Head of caudate nucleus (tissue), 42 donors: Measurements from ENCODE around the gene TDRD12.
"Not testable (repeated sequence)": the region's sequence is repeated elsewhere in the genome, so short reads cannot be mapped to it uniquely, and the experiment has no call there.

ENCODE experiments used
- DNase-seq, 42 donors: peaks; one replicate each; pipeline versions ENCODE4 v3.0.0 to v3.0.0-alpha.2; 2020 to 2021; ENCODE audit warnings: mixed read lengths in 7 of 42
- intact Hi-C: fragments of 100-400 bp; cut with DNase I; formaldehyde crosslinking; loops from one replicate; pipeline ENCODE4 v1.15.0; 2022

Gene TDRD12

GRCh38 chr19:32691291-32691951 lies 28.1 kb upstream of the TDRD12 start, which contains the start of gene NUDT19:
Gene NUDT19, plus strand, starts transcription at chr19:32691821. Its CDS starts 140 bp downstream, at chr19:32691961.
- intact Hi-C loops = no loop called here
- DNase-seq = peak; percentile 72 to 94 (median 86)

DNA sequence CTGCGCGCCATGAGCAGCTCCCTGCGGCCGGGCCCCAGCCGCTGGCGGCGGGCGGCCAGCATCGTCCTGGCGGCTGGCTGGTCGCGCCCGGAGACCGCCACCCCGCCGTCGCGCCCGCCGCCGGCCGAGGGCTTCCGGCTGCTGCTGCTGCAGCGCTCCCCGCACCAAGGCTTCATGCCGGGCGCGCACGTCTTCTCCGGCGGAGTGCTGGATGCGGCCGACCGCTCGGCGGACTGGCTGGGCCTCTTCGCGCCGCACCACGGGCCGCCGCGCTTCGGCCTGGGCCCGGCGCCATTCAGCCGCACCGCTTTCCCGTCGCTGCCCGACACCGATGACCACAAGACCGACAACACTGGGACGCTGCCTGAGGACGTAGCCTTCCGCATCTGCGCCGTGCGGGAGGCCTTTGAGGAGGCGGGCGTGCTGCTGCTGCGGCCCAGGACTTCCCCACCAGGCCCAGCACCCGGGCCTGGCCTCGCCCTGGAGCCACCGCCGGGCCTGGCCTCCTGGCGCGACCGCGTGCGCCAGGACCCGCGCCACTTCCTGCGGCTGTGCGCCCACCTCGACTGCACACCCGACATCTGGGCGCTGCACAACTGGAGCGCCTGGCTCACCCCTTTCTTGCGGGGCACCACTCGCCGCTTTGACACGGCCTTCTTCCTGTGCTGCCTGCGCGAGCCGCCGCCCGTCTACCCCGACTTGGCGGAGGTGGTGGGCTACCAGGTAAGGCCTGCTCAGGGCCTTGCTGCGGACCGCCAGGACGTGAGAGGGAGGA lies 27.4 kb upstream of the TDRD12 start:
- DNase-seq = peak in 41 of 42 donors; percentile 21 to 80 (median 65)
- intact Hi-C loops = no loop called here

- no peak for DNase-seq
- intact Hi-C loops = no loop called here
Observed at GRCh38 chr19:32692727-32693061, 26.9 kb upstream of the TDRD12 start.

GRCh38 chr19:32693151-32694108 lies 26.1 kb upstream of the TDRD12 start:
- intact Hi-C loops, DNase-seq: not testable (repeated sequence)

DNA sequence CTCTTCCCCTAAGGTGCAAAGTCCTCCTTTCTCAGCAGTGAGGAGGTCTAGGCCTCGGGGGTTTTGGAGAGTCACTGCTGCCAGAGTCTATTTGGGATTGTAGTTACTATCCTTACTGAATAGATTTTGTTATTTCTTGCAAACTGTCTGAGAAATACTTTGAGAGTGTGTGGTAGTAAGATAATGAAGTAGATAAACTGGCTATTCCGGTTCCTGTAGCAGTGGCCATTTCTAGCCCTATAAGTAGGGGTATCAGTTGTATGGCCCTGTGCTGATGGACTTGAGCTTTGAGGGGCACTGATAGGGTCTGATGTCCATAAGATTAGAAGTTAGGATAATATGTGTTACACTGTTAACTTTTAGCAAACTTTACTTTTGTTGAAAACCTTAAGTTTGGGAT lies 25.3 kb upstream of the TDRD12 start:
- intact Hi-C loops, DNase-seq: not testable (repeated sequence)

DNA sequence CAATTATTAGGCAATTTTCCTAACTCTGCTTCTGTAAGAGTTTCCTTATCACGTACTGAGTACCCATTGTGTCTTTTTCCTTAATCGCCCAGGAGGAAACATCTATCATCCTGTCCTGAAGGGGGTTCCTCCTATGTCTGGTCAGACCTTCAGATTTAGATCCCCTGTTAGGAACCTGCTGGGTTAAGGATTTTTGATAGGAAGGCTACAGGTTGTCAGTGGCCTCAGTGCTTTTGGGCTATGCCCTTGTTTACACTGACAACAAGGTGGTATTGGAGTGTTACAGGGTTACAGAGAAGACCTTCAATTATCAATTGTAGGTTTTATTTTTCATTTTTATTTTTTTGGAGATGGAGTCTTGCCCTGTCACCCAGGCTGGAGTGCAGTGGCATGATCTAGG lies 24.7 kb upstream of the TDRD12 start:
- intact Hi-C loops, DNase-seq: not testable (repeated sequence)

DNA sequence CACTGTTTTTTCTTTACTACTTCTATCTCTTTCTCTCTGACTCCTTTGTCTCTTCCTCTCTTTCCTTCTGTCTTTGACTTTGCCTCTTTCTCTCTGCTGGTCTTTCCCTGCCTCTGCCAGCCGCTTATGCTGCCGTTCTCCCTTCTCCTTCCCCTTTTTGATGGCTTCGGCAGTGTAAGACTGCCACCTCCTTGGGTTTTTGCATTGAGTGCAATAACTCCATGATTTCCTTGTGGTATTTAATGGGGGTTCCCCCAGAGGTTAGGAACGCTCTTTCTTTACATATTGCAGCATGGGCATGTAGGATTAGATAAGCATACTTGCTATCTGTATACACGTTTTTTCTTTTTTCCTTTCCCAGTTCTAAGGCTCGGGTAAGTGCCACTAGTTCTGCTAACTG lies 24.1 kb upstream of the TDRD12 start:
- intact Hi-C loops, DNase-seq: not testable (repeated sequence)

- intact Hi-C loops, DNase-seq: not testable (repeated sequence)
Observed at GRCh38 chr19:32696771-32697170, 22.8 kb upstream of the TDRD12 start.

- intact Hi-C loops, DNase-seq: not testable (repeated sequence)
Observed at GRCh38 chr19:32700129-32700528, 19.4 kb upstream of the TDRD12 start.

DNA sequence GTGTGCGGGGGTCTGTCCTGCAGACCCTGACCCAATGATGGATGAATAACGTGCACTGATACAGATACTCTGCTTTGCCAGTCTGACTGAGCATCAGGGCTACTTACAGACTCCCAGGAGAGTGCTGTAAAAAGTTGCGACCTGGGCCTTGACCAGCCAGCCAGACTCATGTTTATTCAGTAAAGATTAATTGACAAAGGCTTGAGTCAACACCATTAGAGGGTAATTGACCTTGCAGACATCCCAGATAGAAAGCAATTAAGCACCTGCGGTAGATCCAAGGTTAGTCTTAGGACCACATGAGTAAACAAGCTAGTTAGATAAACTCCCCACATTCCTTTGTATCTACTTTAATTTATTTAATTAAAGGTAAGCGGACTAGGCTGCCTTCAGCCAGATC lies 17.6 kb upstream of the TDRD12 start:
- DNase-seq = no peak
- intact Hi-C loops = no loop called here

- intact Hi-C loops, DNase-seq: not testable (repeated sequence)
Observed at GRCh38 chr19:32704006-32704405, 15.6 kb upstream of the TDRD12 start.

- DNase-seq = no peak
- intact Hi-C loops = no loop called here
Observed at GRCh38 chr19:32708457-32708856, 11.1 kb upstream of the TDRD12 start.

- no peak for DNase-seq
- intact Hi-C loops = no loop called here
Observed at GRCh38 chr19:32709032-32709431, 10.5 kb upstream of the TDRD12 start.

- DNase-seq = no peak
- intact Hi-C loops = no loop called here
Observed at GRCh38 chr19:32711747-32712146, 7.8 kb upstream of the TDRD12 start.

DNA sequence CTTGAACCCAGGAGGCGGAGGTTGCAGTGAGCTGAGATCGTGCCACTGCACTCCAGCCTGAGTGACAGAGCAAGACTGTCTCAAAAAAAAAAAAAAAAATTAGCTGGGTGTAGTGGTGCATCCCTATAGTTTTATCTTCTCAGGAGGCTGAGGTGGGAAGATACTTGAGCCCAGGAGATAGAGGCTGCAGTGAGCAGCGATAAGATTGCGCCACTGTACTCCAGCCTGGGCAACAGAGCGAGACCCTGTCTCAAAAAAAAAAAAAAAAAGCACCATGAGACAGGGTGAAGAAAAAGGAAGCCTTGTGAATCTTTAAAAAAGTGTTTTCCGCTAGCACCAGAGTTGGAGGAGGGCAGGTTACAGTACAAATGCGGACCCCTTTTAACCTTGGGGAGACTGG lies 3.4 kb upstream of the TDRD12 start:
- intact Hi-C loops, DNase-seq: not testable (repeated sequence)

- DNase-seq = no peak
- intact Hi-C loops = no loop called here
Observed at GRCh38 chr19:32717496-32717895, 2.1 kb upstream of the TDRD12 start.

DNA sequence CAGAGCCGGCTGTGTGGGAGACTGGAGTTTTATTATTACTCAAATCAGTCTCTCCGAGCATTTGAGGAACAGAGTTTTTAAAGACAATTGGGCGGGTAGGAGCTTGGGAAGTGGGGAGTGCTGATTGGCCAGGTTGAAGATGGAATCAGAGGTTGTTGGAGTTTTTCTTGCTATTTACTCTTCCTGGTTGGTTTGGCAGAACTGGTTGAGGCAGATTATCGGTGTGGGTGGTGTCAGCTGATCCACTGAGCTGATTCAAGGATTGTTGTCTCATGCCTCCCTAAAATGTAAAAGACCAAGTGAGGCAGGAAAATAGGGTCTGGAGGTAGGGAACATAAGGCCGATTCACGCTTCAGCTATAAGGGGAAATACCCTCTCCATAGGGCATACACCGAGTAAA lies 1.3 kb upstream of the TDRD12 start:
- intact Hi-C loops = no loop called here
- peak in 11 of 42 donors; percentile 5 to 45 (median 17) for DNase-seq

DNA sequence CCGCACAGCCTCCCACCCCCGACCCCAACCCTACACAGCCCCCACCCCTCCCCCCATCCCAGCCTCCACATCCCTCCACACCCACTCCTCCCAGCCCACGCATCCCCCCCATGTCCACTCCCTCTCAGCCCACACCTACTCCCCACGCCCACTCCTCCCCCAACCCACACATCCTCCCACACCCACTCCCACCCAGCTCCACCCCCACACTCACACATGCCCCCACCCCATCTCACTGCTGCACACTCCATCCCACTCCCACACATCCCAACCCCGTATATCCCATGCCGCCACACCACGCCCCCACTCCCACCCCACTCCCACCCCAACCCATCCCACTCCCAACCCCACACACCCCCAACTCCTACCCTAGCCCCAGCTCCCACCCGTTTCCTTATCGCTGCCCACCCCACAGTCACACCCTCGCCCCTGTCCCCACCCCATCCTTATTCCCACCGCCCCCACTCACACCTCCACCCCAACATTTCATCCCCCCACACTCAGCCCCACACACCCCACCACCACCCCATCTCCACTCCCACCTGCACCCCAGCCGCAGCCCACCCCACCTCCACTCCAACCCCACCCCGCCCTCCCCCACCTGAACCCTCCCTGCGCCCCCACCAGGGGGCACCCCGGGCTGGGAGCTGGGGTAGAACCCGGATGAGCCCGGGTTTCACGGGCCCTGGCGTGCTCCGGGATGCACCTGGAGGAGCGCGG lies 809 bp downstream of the TDRD12 start:
- DNase-seq = no peak
- intact Hi-C loops = no loop called here

DNA sequence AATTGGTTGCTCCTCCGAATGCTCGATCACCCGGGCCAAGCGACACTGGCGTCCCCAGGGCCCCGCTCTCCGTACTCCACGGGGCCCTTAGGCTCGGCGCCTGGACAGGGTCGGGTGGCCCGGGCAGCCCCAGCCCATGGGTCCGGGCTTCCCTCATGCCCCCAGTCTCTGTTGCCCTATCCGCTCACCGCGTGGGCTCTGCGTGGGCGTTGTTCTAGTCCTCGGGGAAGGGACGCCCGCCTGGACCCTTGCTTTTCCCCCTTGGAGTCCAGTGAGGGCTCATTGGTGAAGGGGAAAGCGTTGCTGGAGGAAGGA lies 1.3 kb downstream of the TDRD12 start:
- intact Hi-C loops = no loop called here
- DNase-seq = no peak
